HepG2 (cell line): ENCODE results near the gene TMEM235. TPM values are rescaled to one million over a fixed set of nuclear protein-coding genes. Genes with fewer than 3 reads are reported as not detected.

Experiments used
- ATAC-seq: fragments of 200-7000 bp; cut with Tn5 transposase; 3 replicates; pipeline ENCODE4 v1.9.1; 2020; ENCODE audit warnings: mild to moderate bottlenecking, moderate library complexity
- BruUV-seq: library from RNA; stranded (reverse); fragments of 400-500 nt; replicated peaks from 2 replicates; lab custom pipeline; 2021; lab: Mats Ljungman, UMichigan
- CTCF ChIA-PET: fragments of 300-600 bp; formaldehyde crosslinking; extraction: SDS; loops from one replicate; lab custom pipeline; 2021; ENCODE audit warnings: low total read pairs, inconsistent platforms, low intra/inter-chr PET ratio; lab: Yijun Ruan, JAX
- POLR2A ChIA-PET: fragments of 350-600 bp; sonication (Branson Sonifier 250); formaldehyde crosslinking; loops from one replicate; lab custom pipeline; 2020; ENCODE audit warnings: antibody characterized with exemption, inconsistent platforms; lab: Yijun Ruan, JAX
- DNase-seq: peaks from one replicate; pipeline ENCODE4 v3.0.0-alpha.2; 2015; ENCODE audit warnings: low spot score
- FAIRE-seq: peaks from 3 replicates; lab custom pipeline; 2011; peaks lifted over from hg19 to GRCh38; lab: Jason Lieb, UNC
- H2AFZ ChIP-seq: one replicate; pipeline ENCODE4 v1.6.1; 2011; ENCODE audit warnings: low read length, inconsistent platforms
- H3K27ac ChIP-seq: fragments of 300-600 bp; 3 replicates; pipeline ENCODE4 v1.8.0; 2011; ENCODE audit warnings: mixed run types, mild to moderate bottlenecking, mixed read lengths, low read length, inconsistent platforms; ENCODE audit not compliant: insufficient read depth; ENCODE audit errors: extremely low read length
- H3K27me3 ChIP-seq, 2 experiments: fragments of 200-600 bp in 1 of 2; 2 replicates in 1 of 2; 3 replicates in 1 of 2; pipeline versions ENCODE4 v1.6.0 to v1.8.0; 2011; ENCODE audit warnings: low read length in 2 of 2, mild to moderate bottlenecking in 2 of 2, moderate library complexity in 2 of 2, inconsistent platforms in 1 of 2; ENCODE audit not compliant: insufficient read depth in 2 of 2, control insufficient read depth in 1 of 2
- H3K36me3 ChIP-seq, 2 experiments: fragments of 200-600 bp in 1 of 2; replicated peaks in 1 of 2; 2 replicates in 1 of 2; 3 replicates in 1 of 2; pipeline versions ENCODE4 v1.5.1 to v1.8.0; 2011; ENCODE audit warnings: low read length in 2 of 2, inconsistent platforms in 1 of 2; ENCODE audit not compliant: insufficient read depth in 2 of 2, control insufficient read depth in 1 of 2
- H3K4me1 ChIP-seq: 2 replicates; pipeline ENCODE4 v1.5.1; 2012; ENCODE audit warnings: low read length, inconsistent platforms; ENCODE audit not compliant: insufficient read depth
- H3K4me2 ChIP-seq: 2 replicates; pipeline ENCODE4 v1.6.0; 2011; ENCODE audit warnings: low read depth, low read length, inconsistent platforms
- H3K4me3 ChIP-seq, 3 experiments: fragments of 200-600 bp in 1 of 3; sonication (generic), shearing (Covaris generic) in 1 of 3; replicated peaks in 1 of 3; 2 replicates each; pipeline ENCODE4 v1.5.1; 2011 to 2016; ENCODE audit warnings: low read length in 3 of 3, inconsistent platforms in 2 of 3, low read depth in 2 of 3, mild to moderate bottlenecking in 2 of 3, control low read depth in 1 of 3, mixed read lengths in 1 of 3; ENCODE audit not compliant: insufficient read depth in 1 of 3
- H3K79me2 ChIP-seq: one replicate; pipeline ENCODE4 v1.6.1; 2011; ENCODE audit warnings: low read length, inconsistent platforms; ENCODE audit not compliant: insufficient read depth
- H3K9ac ChIP-seq: 2 replicates; pipeline ENCODE4 v1.6.0; 2011; ENCODE audit warnings: mild to moderate bottlenecking, low read depth, low read length, inconsistent platforms; ENCODE audit not compliant: insufficient read depth
- H3K9me3 ChIP-seq: 2 replicates; pipeline ENCODE4 v1.5.1; 2012; ENCODE audit warnings: mild to moderate bottlenecking, low read length
- H4K20me1 ChIP-seq: 2 replicates; pipeline ENCODE4 v1.6.0; 2011; ENCODE audit warnings: inconsistent platforms, mild to moderate bottlenecking, low read length, moderate library complexity; ENCODE audit not compliant: insufficient read depth
- HDAC2 ChIP-seq: sonication (generic); formaldehyde crosslinking; IDR thresholded peaks from 2 replicates; pipeline ENCODE4 v1.4.0; 2020; ENCODE audit warnings: missing genetic modification reagents
- HHEX ChIP-seq: IDR thresholded peaks from 2 replicates; pipeline ENCODE4 v1.6.1; 2016; ENCODE audit warnings: control low read depth
- ISX ChIP-seq: sonication (generic); formaldehyde crosslinking; conservative IDR thresholded peaks from 2 replicates; pipeline ENCODE4 v1.5.0; 2020; ENCODE audit warnings: missing genetic modification reagents
- JUNB ChIP-seq: sonication (generic); formaldehyde crosslinking; IDR thresholded peaks from 2 replicates; pipeline ENCODE4 v1.8.0; 2022; ENCODE audit warnings: missing genetic modification reagents, mild to moderate bottlenecking, borderline replicate concordance
- PAX8 ChIP-seq: sonication (generic); formaldehyde crosslinking; IDR thresholded peaks from 2 replicates; pipeline ENCODE4 v1.8.0; 2022; ENCODE audit warnings: mild to moderate bottlenecking, missing genetic modification reagents, borderline replicate concordance
- SMARCC2 ChIP-seq: fragments of 450-650 bp; IDR thresholded peaks from 2 replicates; pipeline ENCODE4 v1.6.1; 2017; ENCODE audit warnings: antibody characterized with exemption, mild to moderate bottlenecking
- SRSF4 ChIP-seq: fragments of 200-400 bp; formaldehyde crosslinking; IDR thresholded peaks from one replicate; pipeline ENCODE4 v1.6.1; 2018; ENCODE audit warnings: mild to moderate bottlenecking, low read depth, low read length, moderate library complexity; ENCODE audit not compliant: poor library complexity, severe bottlenecking
- ZNF598 ChIP-seq: sonication (generic); formaldehyde crosslinking; IDR thresholded peaks from 2 replicates; pipeline ENCODE4 v1.5.1; 2020; ENCODE audit warnings: mild to moderate bottlenecking, missing genetic modification reagents, borderline replicate concordance
- WGBS: methylation state at CpG from one replicate; pipeline ENCODE4 v1.1.6; 2017; ENCODE audit warnings: low lambda C conversion rate; 5-methylcytosine and 5-hydroxymethylcytosine counted together
- in situ Hi-C: cut with HindIII; loops from 2 replicates; pipeline ENCODE4 v1.10.0; 2017; ENCODE audit warnings: low pct_unique_long_range_greater_than_20kb; ENCODE audit not compliant: extremely low pct_ligation_motif_present
- intact Hi-C: fragments of 100-400 bp; cut with micrococcal nuclease; formaldehyde crosslinking; loops from one replicate; pipeline ENCODE4 v1.10.0; 2022; ENCODE audit not compliant: unreplicated experiment
- polyA plus RNA-seq, 8 experiments: library from polyadenylated mRNA; depleted of rRNA in 3 of 8; stranded (reverse) in 7 of 8; unstranded in 1 of 8; fragments of >200 nt; fragmentation: Illumina TruSeq in 4 of 8; extraction: Trizol in 4 of 8; gene quantifications; 2 replicates each; pipeline versions ENCODE4 v1.2.1 to v1.2.3, GENCODE V29; 2011 to 2016; ENCODE audit warnings: low read depth in 4 of 8, missing spikeins in 1 of 8, mixed read lengths in 1 of 8; ENCODE audit not compliant: insufficient read depth in 1 of 8
- total RNA-seq, 5 experiments: library from RNA; depleted of rRNA; stranded (reverse); fragments of >200 nt; fragmentation: Illumina TruSeq; extraction: Trizol; gene quantifications; 2 replicates each; pipeline ENCODE4 v1.2.3, GENCODE V29; 2016; ENCODE audit warnings: low read depth in 1 of 5
- TF ChIP-seq, protein P1 (sequence below): IDR thresholded peaks from 2 replicates; pipeline ENCODE4 v1.6.1; 2016; ENCODE audit warnings: control low read depth
- TF ChIP-seq, protein P2 (sequence below): IDR thresholded peaks from 2 replicates; pipeline ENCODE4 v1.6.1; 2012; ENCODE audit warnings: low read depth, low read length, improper control_type of control experiment
- TF ChIP-seq, protein P3 (sequence below): sonication (generic); formaldehyde crosslinking; IDR thresholded peaks from 2 replicates; pipeline ENCODE4 v1.4.0; 2020; ENCODE audit warnings: missing genetic modification reagents

TMEM235 gene
- total and polyA plus RNA-seq, 2 of the 13 experiments (the other 11 are each of a cell fraction or from before 2014, with no cell fraction given) = not detected

DNA sequence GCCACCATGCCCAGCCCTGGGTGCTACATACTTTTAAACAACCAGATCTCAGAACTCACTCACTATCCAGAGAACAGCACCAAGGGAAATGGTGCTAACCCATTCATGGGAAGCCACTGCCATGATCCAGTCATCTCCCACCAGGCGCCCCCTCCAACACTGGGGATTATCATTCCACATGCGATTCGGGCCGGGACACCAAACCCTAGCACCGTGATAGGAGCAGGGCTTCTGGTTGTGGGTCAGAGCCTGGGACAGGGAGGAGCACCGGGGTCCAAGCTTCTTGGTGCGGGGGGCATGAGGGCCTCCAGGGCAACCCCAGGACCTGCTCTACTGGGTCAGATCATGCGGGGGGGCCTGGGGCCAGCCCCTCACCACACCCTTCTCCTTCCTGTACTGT, 4.5 kb downstream of the TMEM235 start:
- Histone ChIP-seq H3K79me2 (no peaks in the 10 kb centered on the region), H4K20me1 (no peaks in the 10 kb centered on the region), H3K36me3 (no peaks in the 10 kb centered on the region), H3K9me3 (no peaks in the 10 kb centered on the region), H3K27me3 (peaks cover 18 to 78% of the 10 kb centered on the region in 2 experiments), H3K9ac (no peak overlapping the region), H3K4me2 (no peak overlapping the region), H3K4me1 (peaks cover 48% of the 10 kb centered on the region), H3K4me3 (no peak overlapping the region), H3K27ac (no peak overlapping the region), H2AFZ (no peak overlapping the region)
- no TSS peak for BruUV-seq
- 60% methylated on average over 5 of the region's 8 CpGs for WGBS
- DNase-seq = no peak
- intact Hi-C loops = no loop called here
- ATAC-seq = no peak
- ChIA-PET POLR2A (no interaction called here), CTCF (interaction anchor here (1.2 kb wide), 1 partner anchor 15 kb away, joined by 3 read pairs; no protein-coding TSS in a partner anchor)
- no peak for FAIRE-seq
- TF ChIP-seq SRSF4 = no peak
- no peak for TF ChIP-seq SMARCC2
- TF ChIP-seq, protein P1, sequence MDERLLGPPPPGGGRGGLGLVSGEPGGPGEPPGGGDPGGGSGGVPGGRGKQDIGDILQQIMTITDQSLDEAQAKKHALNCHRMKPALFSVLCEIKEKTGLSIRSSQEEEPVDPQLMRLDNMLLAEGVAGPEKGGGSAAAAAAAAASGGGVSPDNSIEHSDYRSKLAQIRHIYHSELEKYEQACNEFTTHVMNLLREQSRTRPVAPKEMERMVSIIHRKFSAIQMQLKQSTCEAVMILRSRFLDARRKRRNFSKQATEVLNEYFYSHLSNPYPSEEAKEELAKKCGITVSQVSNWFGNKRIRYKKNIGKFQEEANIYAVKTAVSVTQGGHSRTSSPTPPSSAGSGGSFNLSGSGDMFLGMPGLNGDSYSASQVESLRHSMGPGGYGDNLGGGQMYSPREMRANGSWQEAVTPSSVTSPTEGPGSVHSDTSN = no peak
- TF ChIP-seq PAX8 (CRISPR knock-in tag) = no peak
- TF ChIP-seq HHEX (CRISPR knock-in tag) = no peak
- no peak for TF ChIP-seq ISX (CRISPR knock-in tag)
- in situ Hi-C loops = no loop called here

DNA sequence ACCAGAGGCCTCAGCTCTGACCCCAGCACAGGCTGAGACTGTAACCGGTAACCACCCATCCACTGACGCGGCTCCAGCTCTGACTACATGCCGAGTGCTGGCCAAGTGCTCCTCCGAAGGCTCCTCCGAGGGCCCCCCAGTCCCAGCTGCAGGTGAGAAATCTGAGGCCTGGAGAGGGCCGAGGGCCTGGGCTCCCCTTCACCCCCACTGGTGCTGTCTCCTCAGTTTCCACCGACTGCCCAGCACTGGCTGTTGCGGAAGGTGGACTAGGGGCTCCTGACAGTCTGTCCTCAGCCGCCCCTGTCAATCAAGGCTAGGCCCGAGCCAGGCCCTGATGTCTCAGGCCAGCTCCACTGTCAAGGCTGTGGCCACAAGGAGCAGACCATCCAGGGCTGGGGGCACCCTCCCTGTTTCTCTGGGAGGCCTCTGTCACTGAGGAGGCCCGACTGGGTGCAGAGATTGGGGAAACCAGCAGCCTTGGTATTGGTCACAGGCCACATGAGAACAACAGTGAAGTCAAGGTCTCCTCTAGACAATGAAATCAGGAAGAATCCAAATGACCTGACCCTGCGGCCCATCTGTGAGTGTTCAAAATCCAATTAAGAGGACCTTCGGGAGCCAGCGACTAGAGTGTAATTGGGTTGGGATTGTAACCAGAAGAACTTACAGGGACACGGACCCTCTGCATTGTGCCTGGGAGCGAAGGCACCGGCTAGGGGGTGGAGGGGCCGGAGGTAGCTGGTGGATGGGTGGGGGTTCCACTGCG, 5.1 kb downstream of the TMEM235 start:
- H3K79me2 ChIP-seq = no peaks in the 10 kb centered on the region
- POLR2A ChIA-PET = no interaction called here
- H3K4me3 ChIP-seq = no peak overlapping the region
- DNase-seq (no peak), FAIRE-seq (peak; percentile 4), ATAC-seq (no peak)
- H4K20me1 ChIP-seq = no peaks in the 10 kb centered on the region
- WGBS = 55% methylated on average over 17 of the region's 20 CpGs
- H3K27ac ChIP-seq = no peak overlapping the region
- H2AFZ ChIP-seq = no peak overlapping the region
- no peak overlapping the region for H3K4me2 ChIP-seq
- H3K9ac ChIP-seq = no peak overlapping the region
- in situ Hi-C loops = no loop called here
- peaks cover 15 to 71% of the 10 kb centered on the region in 2 experiments; a peak in 4 of 5 replicates for H3K27me3 ChIP-seq
- peaks cover 48% of the 10 kb centered on the region for H3K4me1 ChIP-seq
- no peaks in the 10 kb centered on the region for H3K9me3 ChIP-seq
- no TSS peak for BruUV-seq
- no peaks in the 10 kb centered on the region for H3K36me3 ChIP-seq
- intact Hi-C loops = no loop called here
- CTCF ChIA-PET = interaction anchor here (1.2 kb wide), 1 partner anchor 15 kb away, joined by 3 read pairs; no protein-coding TSS in a partner anchor
- TF ChIP-seq, protein P2, sequence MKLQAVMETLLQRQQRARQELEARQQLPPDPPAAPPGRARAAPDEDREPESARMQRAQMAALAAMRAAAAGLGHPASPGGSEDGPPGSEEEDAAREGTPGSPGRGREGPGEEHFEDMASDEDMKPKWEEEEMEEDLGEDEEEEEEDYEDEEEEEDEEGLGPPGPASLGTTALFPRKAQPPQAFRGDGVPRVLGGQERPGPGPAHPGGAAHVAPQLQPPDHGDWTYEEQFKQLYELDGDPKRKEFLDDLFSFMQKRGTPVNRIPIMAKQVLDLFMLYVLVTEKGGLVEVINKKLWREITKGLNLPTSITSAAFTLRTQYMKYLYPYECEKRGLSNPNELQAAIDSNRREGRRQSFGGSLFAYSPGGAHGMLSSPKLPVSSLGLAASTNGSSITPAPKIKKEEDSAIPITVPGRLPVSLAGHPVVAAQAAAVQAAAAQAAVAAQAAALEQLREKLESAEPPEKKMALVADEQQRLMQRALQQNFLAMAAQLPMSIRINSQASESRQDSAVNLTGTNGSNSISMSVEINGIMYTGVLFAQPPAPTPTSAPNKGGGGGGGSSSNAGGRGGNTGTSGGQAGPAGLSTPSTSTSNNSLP = no peak
- TF ChIP-seq JUNB = no peak
- TF ChIP-seq ZNF598 = 0 out of 2 replicates have a peak, but pooled peaks have one; percentile 33
- TF ChIP-seq, protein P3, sequence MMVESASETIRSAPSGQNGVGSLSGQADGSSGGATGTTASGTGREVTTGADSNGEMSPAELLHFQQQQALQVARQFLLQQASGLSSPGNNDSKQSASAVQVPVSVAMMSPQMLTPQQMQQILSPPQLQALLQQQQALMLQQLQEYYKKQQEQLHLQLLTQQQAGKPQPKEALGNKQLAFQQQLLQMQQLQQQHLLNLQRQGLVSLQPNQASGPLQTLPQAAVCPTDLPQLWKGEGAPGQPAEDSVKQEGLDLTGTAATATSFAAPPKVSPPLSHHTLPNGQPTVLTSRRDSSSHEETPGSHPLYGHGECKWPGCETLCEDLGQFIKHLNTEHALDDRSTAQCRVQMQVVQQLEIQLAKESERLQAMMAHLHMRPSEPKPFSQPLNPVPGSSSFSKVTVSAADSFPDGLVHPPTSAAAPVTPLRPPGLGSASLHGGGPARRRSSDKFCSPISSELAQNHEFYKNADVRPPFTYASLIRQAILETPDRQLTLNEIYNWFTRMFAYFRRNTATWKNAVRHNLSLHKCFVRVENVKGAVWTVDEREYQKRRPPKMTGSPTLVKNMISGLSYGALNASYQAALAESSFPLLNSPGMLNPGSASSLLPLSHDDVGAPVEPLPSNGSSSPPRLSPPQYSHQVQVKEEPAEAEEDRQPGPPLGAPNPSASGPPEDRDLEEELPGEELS = no peak
- TF ChIP-seq HDAC2 (CRISPR knock-in tag) = no peak
